ENCODE results near the gene MARVELD2. TPM values are rescaled to one million over a fixed set of nuclear protein-coding genes. Genes with fewer than 3 reads are reported as not detected.
"Not testable (repeated sequence)": the region's sequence is repeated elsewhere in the genome, so short reads cannot be mapped to it uniquely, and the experiment has no call there.

Gene MARVELD2
- total RNA-seq, 1 experiment from 2014 or later, result 47.2 TPM

- POLR2A ChIA-PET, result no interaction called here
Observed at GRCh38 chr5:69449511-69449910, 34.6 kb downstream of the MARVELD2 start.

GRCh38 chr5:69450116-69450515 is 35.2 kb downstream of the MARVELD2 start:
- Mint-ChIP-seq H3K4me3 (ENCODE audit: unreplicated experiment) (no peak overlapping the region), H3K36me3 (ENCODE audit: insufficient read depth, unreplicated experiment) (peaks cover 14% of the 10 kb centered on the region), H3K4me1 (ENCODE audit: low read depth, unreplicated experiment) (peaks cover 20% of the 10 kb centered on the region), H3K9me3 (ENCODE audit: unreplicated experiment) (no peaks in the 10 kb centered on the region), H3K27me3 (ENCODE audit: insufficient read depth, unreplicated experiment) (no peaks in the 10 kb centered on the region), H3K27ac (ENCODE audit: unreplicated experiment) (no peak overlapping the region)
- DNase-seq, result no peak
- intact Hi-C loops (cut with micrococcal nuclease; ENCODE audit: unreplicated experiment), result no loop called here
- POLR2A ChIA-PET, result no interaction called here
- BruUV-seq (replicated peaks), result no TSS peak
- Histone ChIP-seq H3K4me1 (peaks cover 50% of the 10 kb centered on the region), H3K27me3 (replicated peaks; ENCODE audit: control insufficient read depth, insufficient read depth, low read length) (no peaks in the 10 kb centered on the region), H3K9me3 (no peaks in the 10 kb centered on the region; the same call in 1 of the 2 replicates), H3K4me3 (ENCODE audit: low read depth, low read length) (no peak overlapping the region), H3K36me3 (ENCODE audit: control insufficient read depth, insufficient read depth, low read length) (no peaks in the 10 kb centered on the region)
- TF ChIP-seq CTCF (IDR thresholded peaks at IDR 0.05; ENCODE audit: insufficient read depth in 1 of 2, low read depth in 1 of 2, low read length in 1 of 2, severe bottlenecking in 1 of 2, unreplicated experiment in 1 of 2), result no peak
- CTCF ChIA-PET, result no interaction called here

More at GRCh38 chr5:69449511-69449910, 34.6 kb downstream of the MARVELD2 start:
- no TSS peak for BruUV-seq (replicated peaks)
- Histone ChIP-seq H3K4me1 (peaks cover 52% of the 10 kb centered on the region), H3K4me3 (ENCODE audit: low read depth, low read length) (no peak overlapping the region), H3K36me3 (ENCODE audit: control insufficient read depth, insufficient read depth, low read length) (no peaks in the 10 kb centered on the region), H3K9me3 (no peaks in the 10 kb centered on the region; the same call in 1 of the 2 replicates), H3K27me3 (replicated peaks; ENCODE audit: control insufficient read depth, insufficient read depth, low read length) (no peaks in the 10 kb centered on the region)
- no peak for TF ChIP-seq CTCF (IDR thresholded peaks at IDR 0.05; ENCODE audit: insufficient read depth in 1 of 2, low read depth in 1 of 2, low read length in 1 of 2, severe bottlenecking in 1 of 2, unreplicated experiment in 1 of 2)
- CTCF ChIA-PET, result no interaction called here
- Mint-ChIP-seq H3K27me3 (ENCODE audit: insufficient read depth, unreplicated experiment) (no peaks in the 10 kb centered on the region), H3K4me1 (ENCODE audit: low read depth, unreplicated experiment) (peaks cover 15% of the 10 kb centered on the region), H3K4me3 (ENCODE audit: unreplicated experiment) (no peak overlapping the region), H3K9me3 (ENCODE audit: unreplicated experiment) (no peaks in the 10 kb centered on the region), H3K36me3 (ENCODE audit: insufficient read depth, unreplicated experiment) (peaks cover 9% of the 10 kb centered on the region), H3K27ac (ENCODE audit: unreplicated experiment) (no peak overlapping the region)
- intact Hi-C loops (cut with micrococcal nuclease; ENCODE audit: unreplicated experiment), result no loop called here
- no peak for DNase-seq

- BruUV-seq (replicated peaks); H3K27ac Mint-ChIP-seq (ENCODE audit: unreplicated experiment); H3K27me3 Mint-ChIP-seq (ENCODE audit: insufficient read depth, unreplicated experiment); POLR2A ChIA-PET; H3K4me3 ChIP-seq (ENCODE audit: low read depth, low read length); H3K36me3 ChIP-seq (ENCODE audit: control insufficient read depth, insufficient read depth, low read length); intact Hi-C loops (cut with micrococcal nuclease; ENCODE audit: unreplicated experiment); H3K9me3 ChIP-seq; CTCF ChIA-PET; H3K9me3 Mint-ChIP-seq (ENCODE audit: unreplicated experiment); DNase-seq; H3K27me3 ChIP-seq (replicated peaks; ENCODE audit: control insufficient read depth, insufficient read depth, low read length); H3K4me3 Mint-ChIP-seq (ENCODE audit: unreplicated experiment): not testable (repeated sequence)
- peaks cover 51% of the 10 kb centered on the region for H3K4me1 ChIP-seq
- H3K36me3 Mint-ChIP-seq (ENCODE audit: insufficient read depth, unreplicated experiment), result peaks cover 16% of the 10 kb centered on the region
- H3K4me1 Mint-ChIP-seq (ENCODE audit: low read depth, unreplicated experiment), result peaks cover 20% of the 10 kb centered on the region
Observed at GRCh38 chr5:69450527-69450926, 35.6 kb downstream of the MARVELD2 start.

Data from Caco-2 (cell line).